GM10847 (cell line): ENCODE results near the gene LDLRAD4.

Experiments used
- POLR2A ChIP-seq: IDR thresholded peaks from 2 replicates; pipeline ENCODE4 v1.6.1; 2011; ENCODE audit not compliant: insufficient read length; ENCODE audit errors: extremely low read depth

The LDLRAD4 gene

DNA sequence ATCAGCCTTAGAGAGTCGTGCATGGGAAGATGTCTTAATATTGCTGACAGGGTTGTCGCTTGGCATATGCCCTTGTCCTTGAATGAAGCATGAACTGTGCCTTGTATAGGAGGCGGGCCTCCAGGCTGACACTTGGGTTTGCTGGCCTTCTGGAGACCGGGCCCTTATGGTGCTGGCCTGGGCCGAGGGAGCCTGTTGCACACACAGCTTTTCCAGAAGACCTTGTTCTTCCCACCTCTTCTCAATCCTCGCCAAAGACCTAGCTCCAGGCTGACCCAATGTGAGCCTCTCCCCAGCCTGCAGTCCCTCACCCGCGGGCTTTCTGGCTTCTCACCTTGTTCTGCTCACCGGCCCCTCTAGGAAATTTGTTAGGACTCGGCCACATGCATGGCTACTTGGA lies 308.7 kb downstream of the LDLRAD4 start:
- TF ChIP-seq POLR2A, result no peak

DNA sequence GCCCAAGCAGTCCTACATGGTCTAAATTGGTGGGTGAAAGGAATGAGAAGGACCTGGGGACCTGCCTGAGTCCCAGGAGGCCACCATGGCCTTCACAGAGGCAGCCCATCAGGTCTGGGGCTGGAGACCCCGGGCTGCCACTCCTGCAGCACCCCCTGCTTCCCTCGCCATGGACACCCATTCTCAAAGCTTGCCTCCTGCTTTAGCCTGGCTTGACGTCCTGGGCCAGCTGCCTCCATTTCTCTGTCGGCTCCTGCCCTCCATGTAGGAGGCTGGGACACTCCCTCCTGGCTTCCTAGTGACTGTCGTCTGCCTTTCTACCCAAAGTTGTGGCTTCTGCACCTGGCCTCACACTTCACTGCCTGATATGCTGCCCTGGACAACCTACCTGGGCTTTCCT lies 309.2 kb downstream of the LDLRAD4 start:
- TF ChIP-seq POLR2A, result no peak

DNA sequence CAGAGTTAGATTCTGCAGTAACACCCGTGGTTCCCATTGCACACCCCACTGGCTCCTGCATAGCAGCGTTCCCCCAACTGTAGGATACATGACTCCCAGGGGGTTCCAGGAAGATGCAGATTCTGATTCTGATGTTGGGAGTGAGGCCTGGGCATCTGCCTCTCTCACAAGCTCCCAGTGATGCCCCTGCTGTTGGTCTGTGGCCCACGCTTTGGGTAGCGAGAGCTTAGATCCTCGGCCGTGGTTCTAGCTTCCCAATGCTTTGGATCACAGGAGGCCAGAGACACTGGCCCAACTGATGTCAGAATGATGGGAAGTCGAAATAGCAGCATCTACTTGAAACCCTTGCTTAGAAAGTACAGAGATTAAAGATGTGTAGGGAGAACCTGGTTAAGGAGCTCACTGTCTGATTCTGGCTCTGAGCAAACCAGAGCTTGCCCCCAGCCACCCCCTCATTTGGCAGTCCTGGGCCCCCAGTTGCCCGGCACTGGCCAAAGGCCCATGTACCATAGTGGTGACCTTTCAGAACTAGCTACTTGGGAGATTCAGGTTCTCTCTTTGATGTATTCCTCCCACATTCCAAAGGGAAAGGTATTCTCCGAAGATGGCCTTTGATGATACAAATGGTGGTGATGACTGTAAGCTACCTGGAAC lies 310.3 kb downstream of the LDLRAD4 start:
- TF ChIP-seq POLR2A, result no peak

DNA sequence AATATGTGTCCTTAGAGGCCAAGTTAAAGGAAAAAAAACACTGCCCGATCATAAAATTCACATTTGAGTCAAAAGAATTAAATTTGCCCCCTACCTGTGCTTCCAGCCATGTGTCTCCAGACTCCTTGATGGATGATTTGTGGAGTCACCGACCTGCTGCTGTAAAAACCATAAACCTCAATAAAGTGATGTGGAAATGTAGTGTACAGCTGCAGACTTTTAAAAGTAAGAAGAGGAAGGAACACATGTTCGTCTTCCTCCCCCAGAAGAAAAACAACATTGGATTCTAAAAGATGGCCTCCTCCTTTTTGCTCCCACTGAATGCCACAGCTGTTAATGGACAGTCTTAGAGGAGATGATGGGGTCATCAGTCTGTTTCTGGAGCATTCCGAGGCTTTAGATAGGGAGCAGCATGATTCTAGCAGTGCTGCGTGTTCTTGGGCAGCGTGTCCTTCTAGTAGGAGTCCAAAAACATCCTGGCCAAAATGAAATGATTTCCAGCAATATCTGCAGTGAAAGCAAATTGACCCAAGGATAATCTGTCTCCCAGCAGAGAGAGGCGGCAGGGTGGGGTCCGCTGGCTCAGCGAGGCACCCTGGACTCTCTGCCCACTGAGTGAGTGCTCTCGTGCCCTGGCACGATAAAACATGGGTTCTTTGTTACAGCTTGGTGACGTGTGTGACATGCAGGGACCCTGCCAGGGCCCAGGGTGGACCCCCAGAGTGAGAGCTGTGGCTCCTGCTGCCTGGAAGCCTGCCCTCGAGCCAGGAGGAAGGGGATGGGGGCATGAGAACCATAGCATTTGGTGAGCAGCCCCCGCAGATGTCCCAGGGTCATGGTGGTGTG lies 311.7 kb downstream of the LDLRAD4 start:
- no peak for TF ChIP-seq POLR2A

DNA sequence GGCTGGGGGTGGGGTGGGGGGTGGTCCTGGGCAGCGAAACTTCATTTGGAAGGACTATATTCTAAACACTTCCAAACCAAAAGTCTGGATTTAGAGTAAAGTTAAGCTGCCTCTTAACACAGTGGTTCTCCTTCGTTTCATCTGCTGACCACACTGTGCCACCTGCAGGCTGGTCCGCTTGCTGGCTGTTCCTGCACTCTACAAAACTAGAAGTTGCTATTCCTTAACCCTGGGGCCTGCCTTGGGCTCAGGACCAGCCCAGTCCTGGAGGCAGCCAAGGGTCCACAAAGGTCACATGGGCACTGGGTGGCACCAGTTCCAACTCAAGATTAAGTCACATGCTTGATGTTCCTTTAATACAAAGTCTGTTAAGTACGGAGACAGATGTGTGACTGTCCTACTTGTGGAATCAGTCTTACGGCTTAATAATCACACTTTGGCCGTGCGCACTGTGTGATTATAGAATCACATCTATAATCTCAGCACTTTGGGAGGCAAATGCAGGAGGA lies 312.4 kb downstream of the LDLRAD4 start:
- TF ChIP-seq POLR2A, result no peak

DNA sequence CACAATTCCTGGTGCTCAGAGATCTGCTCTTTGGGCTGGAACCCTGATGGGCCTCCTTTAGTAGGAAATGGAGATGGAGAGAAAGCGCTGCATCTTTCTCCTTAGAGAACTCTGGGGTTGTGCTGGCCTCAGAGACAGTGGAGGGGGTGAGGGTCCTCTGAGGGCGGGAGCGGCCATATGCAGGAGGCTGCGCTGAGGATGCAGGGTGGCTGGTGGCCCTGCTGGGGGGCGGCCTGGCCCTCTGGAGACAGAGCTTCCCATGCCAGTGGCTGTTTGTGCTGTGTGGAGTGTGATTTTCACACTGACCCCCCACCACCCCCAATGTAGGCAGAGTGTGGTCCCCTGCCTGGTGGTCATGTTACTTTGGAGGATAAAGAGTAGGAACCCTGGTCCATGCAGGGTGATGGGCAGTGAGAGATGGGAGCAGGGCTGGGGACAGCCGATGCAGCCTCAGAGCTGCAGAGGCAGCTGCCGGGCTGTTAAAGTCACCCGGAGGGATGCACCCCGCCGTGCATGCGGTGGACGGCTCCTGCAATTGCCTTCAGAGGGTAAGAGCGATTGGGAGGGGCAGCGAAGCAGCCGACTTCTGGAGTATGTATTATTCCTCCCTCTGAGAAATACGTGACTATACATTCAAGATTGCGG lies 313.2 kb downstream of the LDLRAD4 start:
- no peak for TF ChIP-seq POLR2A

DNA sequence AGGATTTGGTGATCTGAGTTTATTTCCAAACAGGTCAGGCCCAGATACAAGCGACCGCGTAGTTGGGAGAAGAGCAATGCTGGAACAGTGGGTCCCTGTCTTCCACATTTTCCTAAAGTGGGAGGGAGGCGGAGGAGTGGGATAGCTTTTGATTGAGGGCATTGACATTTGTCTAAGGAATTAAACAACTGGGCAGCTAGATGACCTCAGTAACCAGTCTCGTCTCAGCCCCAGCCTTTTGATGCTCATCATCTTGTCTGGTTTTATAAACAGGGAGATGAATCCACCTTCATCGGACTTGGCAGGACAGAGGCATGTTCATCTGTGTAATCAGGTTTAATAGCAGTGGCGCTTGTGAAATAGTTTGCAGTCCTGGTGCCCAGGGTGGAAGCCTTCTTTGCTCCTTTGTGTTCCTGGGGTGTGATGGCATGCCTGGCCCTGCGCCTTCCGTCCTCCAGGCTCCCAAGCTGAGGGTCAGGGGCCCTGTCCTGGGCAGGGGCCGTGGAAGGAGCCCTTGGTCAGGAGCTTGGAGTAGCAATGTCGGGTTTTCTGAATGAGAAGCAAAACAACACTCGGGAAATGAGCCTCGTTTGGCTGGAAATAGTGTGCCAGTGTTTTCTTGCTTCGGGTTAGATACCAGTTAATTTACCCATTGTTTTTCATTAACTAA lies 314.0 kb downstream of the LDLRAD4 start:
- no peak for TF ChIP-seq POLR2A

DNA sequence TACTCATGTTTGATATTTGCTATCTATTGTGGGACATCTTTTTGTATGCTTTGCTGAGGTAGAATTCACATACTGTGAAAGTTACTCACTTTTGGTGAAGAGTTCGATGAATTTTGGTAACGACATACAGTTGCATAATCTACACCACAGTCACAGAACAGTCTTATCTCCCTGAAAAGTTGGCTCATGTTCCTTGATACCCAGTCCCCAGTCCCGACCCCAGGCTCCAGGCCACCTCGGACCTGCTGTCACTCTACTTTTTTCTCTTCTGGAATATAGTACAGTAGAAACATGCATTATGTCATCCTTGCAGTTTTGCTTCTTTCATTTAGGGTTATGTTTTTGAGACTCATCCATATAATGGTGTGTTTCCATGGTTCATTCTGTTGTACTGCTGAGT lies 316.1 kb downstream of the LDLRAD4 start:
- no peak for TF ChIP-seq POLR2A

DNA sequence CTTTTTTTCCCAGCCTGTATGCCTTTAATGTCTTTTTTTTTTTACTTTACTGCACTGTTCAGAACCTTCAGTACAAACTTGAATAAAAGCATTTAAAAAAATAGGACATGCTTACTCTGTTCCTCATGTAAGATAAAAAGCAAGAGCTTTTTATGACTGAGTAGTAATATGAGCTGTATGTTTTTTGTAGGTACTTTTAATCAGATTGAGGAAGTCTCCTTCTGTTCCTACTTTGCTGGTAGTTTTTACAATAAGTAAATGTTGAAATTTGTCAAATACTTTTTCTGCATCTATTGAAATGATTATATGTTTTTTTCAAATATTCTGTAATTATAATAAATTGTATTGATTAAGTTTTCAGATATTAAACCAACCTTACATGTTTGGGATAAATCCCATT lies 318.0 kb downstream of the LDLRAD4 start:
- no peak for TF ChIP-seq POLR2A

DNA sequence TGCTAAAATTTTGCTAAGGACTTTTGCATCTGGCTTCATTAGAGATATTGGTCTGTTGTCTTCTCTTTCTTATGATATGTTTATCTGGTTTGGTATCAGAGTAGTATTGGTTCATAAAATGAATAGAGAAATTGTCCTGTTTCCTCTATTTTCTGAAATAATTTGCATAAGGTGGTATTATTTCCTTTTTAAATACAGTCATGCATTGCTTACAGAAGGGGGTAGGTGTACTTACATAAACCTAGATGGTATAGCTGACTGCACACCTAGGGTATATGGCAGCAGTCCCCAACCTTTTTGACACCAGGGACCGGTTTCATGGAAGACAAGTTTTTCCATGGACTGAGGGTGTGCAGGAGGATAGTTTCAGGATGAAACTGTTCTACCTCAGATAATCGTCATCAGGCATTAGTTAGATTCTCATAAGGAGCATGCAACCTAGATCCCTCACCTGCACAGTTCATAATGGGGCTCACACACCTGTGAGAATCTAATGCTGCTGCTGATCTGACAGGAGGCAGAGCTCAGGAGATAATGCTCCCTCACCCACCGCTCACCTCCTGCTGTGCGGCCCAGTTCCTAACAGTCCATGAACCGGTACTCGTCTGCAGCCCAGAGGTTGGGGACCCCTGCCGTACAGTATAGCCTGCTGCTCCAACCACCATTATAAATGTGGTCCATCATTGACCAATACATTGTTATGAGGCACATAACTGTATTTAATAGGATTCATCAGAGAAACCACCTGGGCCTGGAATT lies 318.6 kb downstream of the LDLRAD4 start:
- no peak for TF ChIP-seq POLR2A

DNA sequence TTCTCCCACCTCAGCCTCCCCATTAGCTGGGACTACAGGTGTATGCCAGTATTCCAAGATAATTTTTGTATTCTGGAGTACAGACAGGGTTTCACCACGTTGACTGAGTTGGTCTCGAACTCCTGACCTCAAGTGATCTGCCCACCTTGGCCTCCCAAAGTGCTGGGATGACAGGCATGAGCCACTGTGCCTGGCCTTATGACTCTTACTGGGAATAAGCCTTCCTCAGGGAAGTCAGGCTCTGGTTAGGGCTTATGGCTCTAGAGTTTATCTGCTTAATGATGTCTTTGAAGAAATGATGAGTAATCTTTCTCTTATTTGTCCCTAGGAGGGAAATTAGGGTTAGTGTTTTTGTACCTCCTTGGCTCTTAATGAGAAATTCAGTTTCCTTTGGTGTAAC lies 320.1 kb downstream of the LDLRAD4 start:
- TF ChIP-seq POLR2A, result no peak

DNA sequence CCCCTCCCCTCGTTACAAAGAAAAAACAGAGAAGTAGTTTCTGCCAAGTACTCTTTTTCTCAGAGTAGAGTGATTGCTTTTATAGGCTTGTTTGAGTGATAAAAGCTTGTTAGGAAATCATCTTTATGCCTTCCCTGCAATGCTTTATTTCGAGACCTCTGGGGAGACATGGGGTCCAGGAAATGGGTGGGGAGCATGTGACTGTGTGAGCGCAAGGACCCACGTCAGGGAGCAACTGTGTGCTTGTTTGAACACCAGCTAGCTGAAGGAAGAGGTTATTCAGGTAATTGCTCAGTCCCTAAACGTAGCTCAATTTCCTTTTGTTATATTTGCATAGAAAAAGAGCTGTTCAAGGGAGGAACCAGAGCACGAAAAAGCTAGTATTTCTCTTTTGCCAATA lies 320.5 kb downstream of the LDLRAD4 start:
- no peak for TF ChIP-seq POLR2A

DNA sequence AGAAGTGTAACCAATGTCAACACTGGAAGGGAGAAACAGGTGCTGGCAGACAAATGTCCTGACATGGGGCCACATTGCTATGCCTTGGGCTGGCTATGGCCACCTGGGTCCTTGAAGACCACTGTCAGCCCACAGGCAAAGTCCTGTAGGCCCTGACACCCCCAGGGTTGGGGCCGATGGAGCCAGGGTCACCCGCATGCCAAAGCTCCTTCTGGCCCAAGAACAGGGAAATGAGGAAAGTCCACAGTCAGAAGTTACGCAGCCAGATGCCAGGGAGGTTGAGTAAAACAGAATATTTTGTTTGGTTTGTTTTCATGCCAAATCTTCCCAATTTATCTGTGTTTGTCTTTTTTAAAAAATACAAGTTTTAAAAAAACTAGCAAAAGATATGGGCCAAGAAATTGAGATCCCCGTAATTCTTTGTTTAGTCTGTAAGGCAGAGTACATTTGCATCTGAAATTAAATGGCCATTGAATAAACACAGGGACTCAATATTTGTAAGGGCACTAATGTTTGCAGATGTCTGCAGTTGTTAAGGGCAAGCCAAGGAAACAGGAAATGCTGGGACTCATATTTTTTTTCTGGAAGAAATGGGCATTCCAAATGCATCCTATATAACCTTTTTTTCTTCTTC lies 321.4 kb downstream of the LDLRAD4 start:
- TF ChIP-seq POLR2A, result no peak

DNA sequence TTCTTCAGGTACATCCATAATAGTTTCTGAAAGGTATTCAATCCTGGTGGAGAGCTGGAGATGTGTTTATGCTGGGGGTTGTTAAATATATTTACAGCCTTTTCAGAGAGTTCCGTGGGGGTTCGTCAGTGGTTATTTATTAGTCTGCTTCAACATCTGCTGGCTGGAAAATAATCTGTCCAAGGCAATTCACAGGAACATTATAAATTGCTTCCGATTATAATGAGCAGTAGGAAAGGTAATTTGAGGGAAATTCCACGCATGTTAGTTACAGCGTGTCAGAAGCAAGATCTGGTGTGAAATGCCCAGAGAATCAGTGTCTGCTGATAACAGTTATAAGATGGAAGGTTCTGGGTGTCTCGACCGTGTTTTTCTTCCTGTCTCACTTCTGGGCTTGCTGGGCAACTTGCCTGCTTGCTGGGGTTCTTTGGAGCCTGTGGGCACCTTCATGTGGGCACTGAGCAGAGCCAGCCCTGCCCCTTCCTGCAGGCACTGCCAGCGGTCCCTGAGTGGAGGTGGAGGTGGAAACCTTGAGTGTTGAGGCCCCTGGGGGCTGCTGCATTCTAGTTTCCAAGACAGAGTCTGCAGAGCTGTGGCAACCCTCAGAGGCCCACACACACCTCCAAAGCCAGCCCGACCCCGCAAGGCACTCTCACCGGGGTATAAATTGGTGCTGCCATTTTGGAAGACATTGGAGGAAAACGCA lies 322.1 kb downstream of the LDLRAD4 start:
- no peak for TF ChIP-seq POLR2A
